DMS53 treated with DMSO at 0.1 percent for 48 hours (cell line): ENCODE measurements around the gene LOXL1.
"Not testable (repeated sequence)": the region's sequence is repeated elsewhere in the genome, so short reads cannot be mapped to it uniquely, and the experiment has no call there.

Experiments used
- DNase-seq: peaks from one replicate; lab custom pipeline; 2025; ENCODE audit not compliant: unreplicated experiment; lab: John Stamatoyannopoulos, UW

LOXL1 gene

GRCh38 chr15:73937296-73937695 lies 11.0 kb downstream of the LOXL1 start:
- DNase-seq, result no peak

- DNase-seq, result no peak
These were observed 11.5 kb downstream of the LOXL1 start for GRCh38 chr15:73937726-73938125.

- DNase-seq, result not testable (repeated sequence)
These were observed 12.3 kb downstream of the LOXL1 start for GRCh38 chr15:73938516-73938915.

DNA sequence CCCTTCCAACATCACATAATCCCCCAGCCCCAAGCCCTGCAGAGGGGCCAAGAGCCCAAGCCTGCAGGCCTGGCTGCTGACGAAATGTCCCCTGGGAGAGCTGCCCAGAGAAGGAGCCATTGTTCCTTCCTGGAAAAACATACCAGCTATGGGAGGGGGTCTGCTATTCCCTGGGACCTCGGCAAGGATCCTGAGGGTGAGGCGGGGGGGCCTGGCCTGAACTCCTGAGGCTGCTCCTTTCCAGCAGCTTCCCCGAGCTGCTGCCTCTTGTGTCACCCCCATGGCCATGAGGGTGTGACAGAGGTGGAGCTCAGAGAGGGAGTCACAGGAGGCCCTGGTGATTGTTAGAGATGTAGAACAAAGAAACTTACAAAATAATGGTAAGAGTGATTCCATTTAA lies 12.9 kb downstream of the LOXL1 start:
- DNase-seq, result no peak

DNA sequence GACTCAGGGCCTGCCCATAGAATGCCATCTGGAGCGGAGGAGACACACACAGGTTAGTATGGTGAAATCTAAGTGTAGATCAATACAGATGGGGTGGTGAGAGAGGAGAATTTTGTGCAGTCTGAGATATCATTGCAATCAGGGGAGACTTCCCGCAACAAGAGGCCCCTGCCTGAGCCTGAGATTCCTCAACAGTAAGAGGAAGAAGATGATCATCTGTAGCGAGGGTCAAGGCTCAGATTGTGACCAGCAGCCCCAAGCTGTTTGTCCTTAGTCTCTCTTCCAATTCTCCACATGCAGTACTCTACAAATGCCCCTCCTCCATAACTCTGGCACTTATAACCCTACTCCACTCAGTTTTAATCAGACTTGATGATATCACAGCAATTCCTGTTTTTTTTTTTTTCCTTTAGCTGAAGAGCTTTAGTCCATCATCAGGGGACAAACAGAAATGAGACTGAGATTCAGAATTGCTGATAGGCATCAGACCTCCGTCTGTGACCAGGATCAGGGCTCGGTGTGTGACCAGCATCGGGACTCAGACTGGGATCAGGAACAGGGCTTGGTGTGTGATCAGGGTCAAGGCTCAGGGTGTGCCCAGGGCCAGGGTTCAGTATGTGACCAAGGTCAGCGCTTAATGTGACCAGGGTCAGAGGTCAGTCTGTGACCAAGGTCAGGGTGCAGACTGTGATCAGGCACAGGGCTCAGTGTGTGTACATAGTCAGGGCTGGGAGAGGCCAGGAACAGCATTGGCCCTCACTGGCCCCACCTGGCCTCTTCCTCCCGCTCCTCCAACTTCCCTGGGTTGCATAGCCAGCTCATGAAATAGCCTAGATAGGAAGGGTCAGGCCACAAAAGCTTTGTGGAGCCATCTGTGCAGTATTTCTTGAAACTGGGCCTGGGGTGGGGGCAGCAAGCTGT lies 14.1 kb downstream of the LOXL1 start:
- no peak for DNase-seq

GRCh38 chr15:73941044-73941443 lies 14.8 kb downstream of the LOXL1 start:
- DNase-seq, result no peak

DNA sequence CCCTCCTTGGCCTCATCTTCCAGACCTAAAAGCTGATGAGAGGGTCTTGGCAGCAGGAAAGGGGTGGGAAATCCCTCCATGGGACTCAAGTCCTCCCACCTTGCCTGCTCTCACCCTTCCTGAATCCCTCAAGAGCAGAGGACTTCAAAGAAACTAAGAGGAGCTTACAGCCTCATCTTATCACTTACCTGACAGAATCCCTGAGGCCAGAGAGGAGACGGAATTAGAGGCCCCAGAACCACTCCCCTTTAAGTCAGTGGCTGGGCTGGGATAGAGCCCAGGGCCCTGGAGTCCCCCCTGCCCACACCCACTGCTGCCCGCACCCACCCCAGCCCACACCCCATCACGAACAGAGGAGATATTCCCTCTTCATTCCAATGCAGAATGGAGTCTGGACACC lies 15.2 kb downstream of the LOXL1 start:
- DNase-seq, result no peak

- DNase-seq, result no peak
These were observed 15.8 kb downstream of the LOXL1 start for GRCh38 chr15:73941871-73942635.

GRCh38 chr15:73942751-73943270 lies 16.5 kb downstream of the LOXL1 start:
- no peak for DNase-seq

- DNase-seq, result no peak
These were observed 18.2 kb downstream of the LOXL1 start for GRCh38 chr15:73944161-73945129.

- no peak for DNase-seq
These were observed 18.9 kb downstream of the LOXL1 start for GRCh38 chr15:73945130-73945508.

- DNase-seq, result no peak
These were observed 19.9 kb downstream of the LOXL1 start for GRCh38 chr15:73946046-73946721.

- DNase-seq, result no peak
These were observed 20.6 kb downstream of the LOXL1 start for GRCh38 chr15:73946795-73947370.

GRCh38 chr15:73947651-73948050 lies 21.4 kb downstream of the LOXL1 start:
- no peak for DNase-seq

- DNase-seq, result no peak
These were observed 22.1 kb downstream of the LOXL1 start for GRCh38 chr15:73948396-73948795.

DNA sequence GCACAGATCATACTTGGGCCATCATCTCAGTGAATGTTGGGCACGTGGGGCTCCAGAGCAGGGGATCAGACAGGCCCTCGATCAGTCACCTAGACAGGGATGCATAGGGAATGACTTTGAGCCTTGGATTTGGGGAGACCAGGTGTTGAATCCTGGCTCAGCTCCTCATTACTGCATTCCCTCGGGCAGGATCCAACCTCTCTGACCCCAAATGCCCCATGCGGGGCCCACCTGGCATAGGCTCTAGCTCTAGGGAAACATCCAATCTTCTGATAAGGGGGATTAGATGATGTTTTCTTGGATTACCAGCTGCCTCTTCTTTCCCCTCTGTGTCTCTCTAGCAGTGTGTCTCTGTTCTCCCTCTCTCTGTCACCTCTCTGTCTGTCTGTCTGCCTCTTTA lies 22.7 kb downstream of the LOXL1 start:
- DNase-seq, result no peak

- no peak for DNase-seq
These were observed 23.2 kb downstream of the LOXL1 start for GRCh38 chr15:73949496-73949895.

DNA sequence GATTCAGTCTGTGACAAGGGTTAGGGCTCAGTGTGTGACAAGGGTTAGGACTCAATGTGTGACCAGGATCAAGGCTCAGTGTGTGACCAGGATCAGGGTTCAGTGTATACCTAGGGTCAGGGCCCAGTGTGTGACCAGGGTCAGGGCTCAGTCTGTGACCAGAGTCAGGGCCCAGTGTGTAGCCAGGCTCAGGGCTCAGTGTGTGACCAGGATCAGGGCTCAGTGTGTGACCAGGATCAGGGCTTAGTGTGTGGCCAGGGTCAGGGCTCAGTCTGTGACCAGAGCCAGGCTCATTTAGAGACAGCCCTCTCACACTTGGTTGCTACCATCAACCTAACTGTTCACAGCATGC lies 24.2 kb downstream of the LOXL1 start:
- DNase-seq, result no peak

- DNase-seq, result peak; percentile 64
These were observed 24.7 kb downstream of the LOXL1 start for GRCh38 chr15:73950831-73951561.
